Mesendoderm (in vitro differentiated cells): ENCODE data around the gene VAMP1.

Source experiments
- DNase-seq: peaks from one replicate; pipeline ENCODE4 v3.0.0; 2013
- H2AK5ac ChIP-seq: 2 replicates; pipeline ENCODE4 v1.6.1; 2013; ENCODE audit warnings: low read length, inconsistent platforms
- H2BK120ac ChIP-seq: 2 replicates; pipeline ENCODE4 v1.6.1; 2013; ENCODE audit warnings: low read depth, mild to moderate bottlenecking, low read length, moderate library complexity, mixed read lengths
- H2BK15ac ChIP-seq: replicated peaks from 2 replicates; pipeline ENCODE4 v1.6.1; 2013; ENCODE audit warnings: low read depth, mild to moderate bottlenecking, moderate library complexity
- H2BK5ac ChIP-seq: 2 replicates; pipeline ENCODE4 v1.6.1; 2013; ENCODE audit warnings: low read length, inconsistent platforms
- H3K18ac ChIP-seq: 2 replicates; pipeline ENCODE4 v1.6.1; 2013; ENCODE audit warnings: mild to moderate bottlenecking, low read length, mixed read lengths
- H3K23ac ChIP-seq: one replicate; pipeline ENCODE4 v1.6.1; 2013; ENCODE audit warnings: low read length
- H3K27ac ChIP-seq: 2 replicates; pipeline ENCODE4 v1.5.1; 2013; ENCODE audit warnings: low read depth, mild to moderate bottlenecking, inconsistent platforms, low read length, moderate library complexity
- H3K27me3 ChIP-seq: 2 replicates; pipeline ENCODE4 v1.6.1; 2013; ENCODE audit warnings: low read length, control low read depth, mild to moderate bottlenecking, inconsistent platforms; ENCODE audit not compliant: insufficient read depth, poor library complexity
- H3K36me3 ChIP-seq: 2 replicates; pipeline ENCODE4 v1.6.1; 2013; ENCODE audit warnings: low read length, inconsistent platforms; ENCODE audit not compliant: control insufficient read depth, insufficient read depth
- H3K4ac ChIP-seq: one replicate; pipeline ENCODE4 v1.6.1; 2013; ENCODE audit warnings: low read depth, mild to moderate bottlenecking, low read length, moderate library complexity
- H3K4me1 ChIP-seq: 2 replicates; pipeline ENCODE4 v1.6.1; 2013; ENCODE audit warnings: low read depth, low read length, inconsistent platforms; ENCODE audit not compliant: control insufficient read depth
- H3K4me2 ChIP-seq: 2 replicates; pipeline ENCODE4 v1.6.1; 2013; ENCODE audit warnings: low read length
- H3K4me3 ChIP-seq: 2 replicates; pipeline ENCODE4 v1.5.1; 2013; ENCODE audit warnings: mild to moderate bottlenecking, low read length
- H3K56ac ChIP-seq: one replicate; pipeline ENCODE4 v1.6.1; 2013; ENCODE audit warnings: low read length
- H3K79me1 ChIP-seq: 2 replicates; pipeline ENCODE4 v1.6.1; 2013; ENCODE audit warnings: low read length, inconsistent platforms
- H3K79me2 ChIP-seq: 2 replicates; pipeline ENCODE4 v1.6.1; 2013; ENCODE audit warnings: mild to moderate bottlenecking, low read length; ENCODE audit not compliant: control insufficient read depth, insufficient read depth
- H3K9ac ChIP-seq: 2 replicates; pipeline ENCODE4 v1.6.1; 2013; ENCODE audit warnings: low read length, inconsistent platforms
- H4K5ac ChIP-seq: one replicate; pipeline ENCODE4 v1.6.1; 2013; ENCODE audit warnings: low read length
- H4K8ac ChIP-seq: one replicate; pipeline ENCODE4 v1.6.1; 2013; ENCODE audit warnings: low read depth, mild to moderate bottlenecking, control low read depth, low read length, moderate library complexity
- WGBS: extraction: QIAGEN DNeasy Blood & Tissue Kit; methylation state at CpG from one replicate; pipeline ENCODE4 v1.1.7; 2013; ENCODE audit warnings: low lambda C conversion rate, missing lambda C conversion rate; ENCODE audit not compliant: insufficient coverage; ENCODE audit errors: extremely low coverage; 5-methylcytosine and 5-hydroxymethylcytosine counted together

VAMP1 gene

DNA sequence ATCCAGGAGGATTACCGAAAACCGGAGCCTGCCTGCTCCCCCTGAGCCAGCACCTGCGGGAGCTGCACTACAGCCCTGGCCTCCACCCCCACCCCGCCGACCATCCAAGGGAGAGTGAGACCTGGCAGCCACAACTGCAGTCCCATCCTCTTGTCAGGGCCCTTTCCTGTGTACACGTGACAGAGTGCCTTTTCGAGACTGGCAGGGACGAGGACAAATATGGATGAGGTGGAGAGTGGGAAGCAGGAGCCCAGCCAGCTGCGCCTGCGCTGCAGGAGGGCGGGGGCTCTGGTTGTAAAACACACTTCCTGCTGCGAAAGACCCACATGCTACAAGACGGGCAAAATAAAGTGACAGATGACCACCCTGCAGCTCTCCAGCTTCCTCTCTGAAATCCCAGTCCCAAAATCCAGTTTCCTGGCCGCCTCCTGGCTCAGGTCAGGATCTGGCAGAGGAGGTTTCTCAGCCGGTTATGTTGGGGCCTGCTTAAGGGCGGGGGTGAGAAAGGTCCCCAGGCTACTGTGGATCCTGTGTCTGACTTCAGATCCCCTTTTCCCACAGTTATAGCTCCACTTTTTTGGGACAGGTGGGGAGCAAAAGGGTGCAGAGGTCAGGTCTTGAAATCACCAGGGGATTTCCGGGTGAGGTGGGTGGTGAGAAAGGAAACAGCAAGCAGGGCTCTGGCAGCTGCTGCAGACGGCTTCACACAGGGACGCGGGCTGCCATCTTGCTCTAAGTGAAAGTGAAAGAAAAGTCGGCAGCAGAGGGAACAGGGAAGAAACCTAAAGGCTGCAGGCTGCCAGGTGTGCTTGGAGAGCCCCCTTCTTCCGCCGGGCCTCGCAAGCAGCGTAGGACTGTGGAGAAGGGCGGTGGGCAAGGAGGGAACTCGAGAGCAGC lies 18.9 kb downstream of the VAMP1 start, which contains the start of gene TAPBPL:
Gene TAPBPL, plus strand, starts transcription at position 695 of the 897 bp plus-strand sequence. CDS start 207 bp downstream, outside the sequence.
- H3K79me1 ChIP-seq = no peaks in the 10 kb centered on the region

DNA sequence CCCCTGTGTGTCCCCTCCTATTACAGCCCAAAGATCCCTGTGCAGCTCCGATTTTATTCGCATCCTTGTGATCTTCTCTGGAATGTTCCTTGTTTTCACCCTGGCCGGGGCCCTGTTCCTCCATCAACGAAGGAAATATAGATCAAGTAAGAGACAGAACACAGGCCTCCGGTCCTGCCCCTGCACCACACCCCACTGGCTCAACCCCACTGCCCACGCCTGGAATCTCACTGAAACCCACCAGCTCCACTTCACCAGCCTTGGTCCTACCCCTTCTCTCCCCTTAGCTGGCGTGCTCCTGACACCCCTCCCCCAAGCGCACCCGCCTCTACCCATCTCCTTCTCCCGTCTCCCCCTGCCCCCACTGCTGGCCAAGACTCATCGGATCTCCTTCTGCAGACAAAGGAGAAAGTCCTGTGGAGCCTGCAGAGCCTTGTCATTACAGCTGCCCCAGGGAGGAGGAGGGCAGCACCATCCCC lies 19.6 kb downstream of the VAMP1 start:
- peaks cover 22% of the 10 kb centered on the region for H3K4me1 ChIP-seq
- peak overlapping the region; percentile 30 for H3K4me2 ChIP-seq
- WGBS = no CpG with 5 or more reads among the region's 11 CpGs
- H3K27ac ChIP-seq = peak overlapping the region; percentile 68
- H2BK15ac ChIP-seq = no peak overlapping the region
- H2AK5ac ChIP-seq = peak overlapping the region; percentile 43
- peak overlapping the region; percentile 34 for H3K18ac ChIP-seq
- no peak overlapping the region for H4K8ac ChIP-seq
- no peak overlapping the region for H4K5ac ChIP-seq
- H3K27me3 ChIP-seq = no peaks in the 10 kb centered on the region
- H3K79me1 ChIP-seq = no peaks in the 10 kb centered on the region
- H3K36me3 ChIP-seq = no peaks in the 10 kb centered on the region
- H3K79me2 ChIP-seq = no peaks in the 10 kb centered on the region
- no peak overlapping the region for H3K4me3 ChIP-seq
- peak overlapping the region; percentile 44 for H3K9ac ChIP-seq
- H3K23ac ChIP-seq = peak overlapping the region; percentile 80
- DNase-seq = no peak
- no peak overlapping the region for H2BK120ac ChIP-seq
- peak overlapping the region; percentile 64 for H2BK5ac ChIP-seq
- H3K56ac ChIP-seq = peak overlapping the region; percentile 83
- no peak overlapping the region for H3K4ac ChIP-seq

More for the DNA sequence above, 18.9 kb downstream of the VAMP1 start, which contains the start of gene TAPBPL:
- Histone ChIP-seq H3K23ac (peak within 1 kb of the TSS; percentile 80), H2BK5ac (peak within 1 kb of the TSS; percentile 64), H3K4me1 (peaks cover 22% of the 10 kb centered on the region), H2AK5ac (peak within 1 kb of the TSS; percentile 43), H3K18ac (peak within 1 kb of the TSS; percentile 34), H3K56ac (peak within 1 kb of the TSS; percentile 83), H2BK120ac (no peak within 1 kb of the TSS), H3K4me3 (no peak within 1 kb of the TSS), H3K4me2 (peak within 1 kb of the TSS; percentile 30), H4K5ac (no peak within 1 kb of the TSS), H3K79me2 (no peaks in the 10 kb centered on the region), H4K8ac (peak within 1 kb of the TSS; percentile 89), H3K4ac (peak within 1 kb of the TSS; percentile 21), H2BK15ac (no peak within 1 kb of the TSS), H3K27me3 (no peaks in the 10 kb centered on the region), H3K27ac (peak within 1 kb of the TSS; percentile 68), H3K9ac (peak within 1 kb of the TSS; percentile 44), H3K36me3 (no peaks in the 10 kb centered on the region)
- DNase-seq = peak; percentile 74
- WGBS = no CpG with 5 or more reads among the region's 27 CpGs

DNA sequence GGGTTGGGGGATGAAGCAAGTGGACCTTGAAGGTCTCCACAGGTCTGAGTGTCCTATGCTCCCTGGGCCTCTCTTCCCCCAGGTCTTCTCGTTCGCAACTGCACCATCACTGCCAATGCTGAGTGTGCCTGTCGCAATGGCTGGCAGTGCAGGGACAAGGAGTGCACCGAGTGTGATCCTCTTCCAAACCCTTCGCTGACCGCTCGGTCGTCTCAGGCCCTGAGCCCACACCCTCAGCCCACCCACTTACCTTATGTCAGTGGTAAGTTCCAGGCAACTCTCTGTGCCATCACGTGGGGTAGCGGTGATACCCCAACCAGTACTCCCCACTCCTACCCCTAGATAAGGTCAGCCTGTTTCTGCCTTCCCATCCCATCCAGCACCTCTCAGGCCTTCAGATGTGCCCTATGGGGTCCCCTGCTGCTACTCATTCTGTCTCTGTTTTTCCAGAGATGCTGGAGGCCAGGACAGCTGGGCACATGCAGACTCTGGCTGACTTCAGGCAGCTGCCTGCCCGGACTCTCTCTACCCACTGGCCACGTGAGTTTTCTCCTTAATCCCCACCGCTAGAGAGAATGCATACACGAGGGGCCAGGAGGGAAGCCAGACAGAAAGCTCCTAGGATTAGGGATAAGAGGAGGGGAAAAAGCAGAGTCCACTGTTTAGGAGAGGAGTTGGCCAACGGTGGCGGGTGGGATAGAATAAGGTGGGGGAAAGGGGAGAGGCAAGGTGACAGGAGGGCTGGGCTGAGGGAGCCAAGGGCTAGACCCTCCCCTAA lies 20.2 kb downstream of the VAMP1 start:
- H3K4me1 ChIP-seq = peaks cover 22% of the 10 kb centered on the region
- H3K4me2 ChIP-seq = no peak overlapping the region
- no peak for DNase-seq
- no peaks in the 10 kb centered on the region for H3K36me3 ChIP-seq
- H3K18ac ChIP-seq = no peak overlapping the region
- no peak overlapping the region for H2BK15ac ChIP-seq
- H2BK5ac ChIP-seq = no peak overlapping the region
- H3K79me2 ChIP-seq = no peaks in the 10 kb centered on the region
- peak overlapping the region; percentile 83 for H3K56ac ChIP-seq
- H3K4ac ChIP-seq = no peak overlapping the region
- no CpG with 5 or more reads among the region's 16 CpGs for WGBS
- no peak overlapping the region for H4K5ac ChIP-seq
- peak overlapping the region; percentile 68 for H3K27ac ChIP-seq
- peak overlapping the region; percentile 24 for H3K9ac ChIP-seq
- no peak overlapping the region for H3K23ac ChIP-seq
- H3K27me3 ChIP-seq = no peaks in the 10 kb centered on the region
- no peak overlapping the region for H4K8ac ChIP-seq
- no peaks in the 10 kb centered on the region for H3K79me1 ChIP-seq
- no peak overlapping the region for H3K4me3 ChIP-seq
- no peak overlapping the region for H2BK120ac ChIP-seq
- H2AK5ac ChIP-seq = peak overlapping the region; percentile 43

DNA sequence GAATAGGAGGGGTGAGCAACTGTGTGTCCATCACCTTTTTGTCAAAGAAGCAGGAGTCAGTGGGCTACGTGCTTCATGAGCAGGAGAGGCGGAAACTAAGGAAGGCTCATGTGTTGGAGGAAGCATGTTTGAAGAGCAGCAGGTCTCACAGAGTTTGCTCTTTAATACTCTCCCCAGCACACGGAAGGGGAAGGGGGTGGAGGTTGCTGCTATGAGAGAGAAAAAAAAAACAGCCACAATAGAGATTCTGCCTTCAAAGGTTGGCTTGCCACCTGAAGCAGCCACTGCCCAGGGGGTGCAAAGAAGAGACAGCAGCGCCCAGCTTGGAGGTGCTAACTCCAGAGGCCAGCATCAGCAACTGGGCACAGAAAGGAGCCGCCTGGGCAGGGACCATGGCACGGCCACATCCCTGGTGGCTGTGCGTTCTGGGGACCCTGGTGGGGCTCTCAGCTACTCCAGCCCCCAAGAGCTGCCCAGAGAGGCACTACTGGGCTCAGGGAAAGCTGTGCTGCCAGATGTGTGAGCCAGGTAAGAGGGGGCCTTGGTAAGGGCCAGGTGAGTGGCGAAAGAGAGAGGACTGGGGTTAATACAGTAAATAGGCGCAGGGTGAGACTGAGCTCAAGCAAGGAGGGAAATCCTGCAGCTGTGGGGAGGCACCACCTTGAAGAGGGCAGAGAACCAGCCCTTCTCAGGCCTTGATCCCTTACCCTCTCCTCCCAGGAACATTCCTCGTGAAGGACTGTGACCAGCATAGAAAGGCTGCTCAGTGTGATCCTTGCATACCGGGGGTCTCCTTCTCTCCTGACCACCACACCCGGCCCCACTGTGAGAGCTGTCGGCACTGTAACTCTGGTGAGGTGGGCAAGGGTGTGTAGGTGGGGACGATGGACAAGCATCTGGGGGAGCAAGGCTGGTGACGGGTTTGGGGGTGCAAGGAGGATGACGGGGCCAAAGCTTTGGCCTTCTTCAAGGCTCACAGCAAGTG lies 25.5 kb downstream of the VAMP1 start, which contains the start of gene CD27:
Gene CD27, plus strand, starts transcription at position 252 of the 985 bp plus-strand sequence. Its CDS starts 141 bp downstream, at position 393.
- Histone ChIP-seq H3K36me3 (no peaks in the 10 kb centered on the region), H3K4me3 (no peak within 1 kb of the TSS), H3K18ac (no peak within 1 kb of the TSS), H3K79me1 (no peaks in the 10 kb centered on the region), H3K27ac (no peak within 1 kb of the TSS), H4K5ac (no peak within 1 kb of the TSS), H3K4me2 (no peak within 1 kb of the TSS), H3K79me2 (no peaks in the 10 kb centered on the region), H3K23ac (no peak within 1 kb of the TSS), H2BK5ac (no peak within 1 kb of the TSS), H3K4ac (no peak within 1 kb of the TSS), H2BK120ac (no peak within 1 kb of the TSS), H3K27me3 (no peaks in the 10 kb centered on the region), H3K4me1 (peaks cover under 1% of the 10 kb centered on the region), H3K9ac (no peak within 1 kb of the TSS), H2AK5ac (no peak within 1 kb of the TSS), H3K56ac (no peak within 1 kb of the TSS), H2BK15ac (no peak within 1 kb of the TSS), H4K8ac (no peak within 1 kb of the TSS)
- no CpG with 5 or more reads among the region's 16 CpGs for WGBS
- DNase-seq = no peak

DNA sequence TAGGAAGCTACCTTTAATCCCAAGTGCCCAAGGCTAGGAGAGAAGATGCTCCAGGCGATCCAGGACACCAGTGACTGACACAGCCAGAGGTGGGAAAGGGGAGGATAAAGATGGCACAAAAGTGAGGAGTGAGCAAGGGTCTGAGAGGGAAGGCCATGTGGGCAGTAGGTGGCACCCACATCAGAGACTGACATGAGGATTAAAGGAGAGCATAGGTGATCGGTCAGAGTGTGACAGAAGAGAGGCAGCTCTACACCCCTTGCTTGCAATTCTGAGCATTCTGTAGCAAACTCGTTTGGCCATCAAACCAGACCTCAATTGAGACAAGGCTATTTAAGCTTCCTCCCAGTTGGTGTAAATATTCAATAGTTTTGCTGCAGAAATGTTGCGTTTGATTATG lies 26.4 kb downstream of the VAMP1 start:
- H3K23ac ChIP-seq = no peak overlapping the region
- H3K4me3 ChIP-seq = no peak overlapping the region
- H4K5ac ChIP-seq = no peak overlapping the region
- H3K9ac ChIP-seq = no peak overlapping the region
- no peak for DNase-seq
- no peak overlapping the region for H2AK5ac ChIP-seq
- H3K4me1 ChIP-seq = no peaks in the 10 kb centered on the region
- H3K79me1 ChIP-seq = no peaks in the 10 kb centered on the region
- H3K36me3 ChIP-seq = no peaks in the 10 kb centered on the region
- no peak overlapping the region for H2BK5ac ChIP-seq
- H3K18ac ChIP-seq = no peak overlapping the region
- H3K4ac ChIP-seq = no peak overlapping the region
- H3K56ac ChIP-seq = no peak overlapping the region
- no peak overlapping the region for H4K8ac ChIP-seq
- no peaks in the 10 kb centered on the region for H3K27me3 ChIP-seq
- no CpG with 5 or more reads among the region's 4 CpGs for WGBS
- H2BK120ac ChIP-seq = no peak overlapping the region
- no peak overlapping the region for H3K27ac ChIP-seq
- no peak overlapping the region for H3K4me2 ChIP-seq
- no peak overlapping the region for H2BK15ac ChIP-seq
- H3K79me2 ChIP-seq = no peaks in the 10 kb centered on the region
